Transverse colon (tissue), 4 donors: ENCODE results near the gene PLCH1.

Source experiments
- EP300 ChIP-seq: sonication (generic); formaldehyde crosslinking; IDR thresholded peaks from one replicate; pipeline ENCODE4 v1.6.1; 2017; ENCODE audit warnings: antibody characterized with exemption, low read depth
- POLR2A ChIP-seq: fragments of 450-650 bp; IDR thresholded peaks from one replicate; pipeline ENCODE4 v1.6.1; 2016; ENCODE audit warnings: antibody characterized with exemption, mild to moderate bottlenecking, moderate library complexity
- POLR2AphosphoS5 ChIP-seq, 3 donors: sonication (generic); formaldehyde crosslinking; IDR thresholded peaks; one replicate each; pipeline ENCODE4 v1.6.1; 2016; ENCODE audit warnings: antibody characterized with exemption in 3 of 3
- TF ChIP-seq, protein P1 (sequence below), 5 experiments: fragments of 200-600 bp in 3 of 5; fragments of 450-650 bp in 2 of 5; sonication (generic) in 3 of 5; IDR thresholded peaks; 1 replicate in 2 of 5; 2 replicates in 3 of 5; pipeline ENCODE4 v1.5.1; 2016 to 2017; ENCODE audit warnings: antibody characterized with exemption in 5 of 5, inconsistent platforms in 3 of 5, mild to moderate bottlenecking in 2 of 5, moderate library complexity in 1 of 5

- TF ChIP-seq, protein P1, sequence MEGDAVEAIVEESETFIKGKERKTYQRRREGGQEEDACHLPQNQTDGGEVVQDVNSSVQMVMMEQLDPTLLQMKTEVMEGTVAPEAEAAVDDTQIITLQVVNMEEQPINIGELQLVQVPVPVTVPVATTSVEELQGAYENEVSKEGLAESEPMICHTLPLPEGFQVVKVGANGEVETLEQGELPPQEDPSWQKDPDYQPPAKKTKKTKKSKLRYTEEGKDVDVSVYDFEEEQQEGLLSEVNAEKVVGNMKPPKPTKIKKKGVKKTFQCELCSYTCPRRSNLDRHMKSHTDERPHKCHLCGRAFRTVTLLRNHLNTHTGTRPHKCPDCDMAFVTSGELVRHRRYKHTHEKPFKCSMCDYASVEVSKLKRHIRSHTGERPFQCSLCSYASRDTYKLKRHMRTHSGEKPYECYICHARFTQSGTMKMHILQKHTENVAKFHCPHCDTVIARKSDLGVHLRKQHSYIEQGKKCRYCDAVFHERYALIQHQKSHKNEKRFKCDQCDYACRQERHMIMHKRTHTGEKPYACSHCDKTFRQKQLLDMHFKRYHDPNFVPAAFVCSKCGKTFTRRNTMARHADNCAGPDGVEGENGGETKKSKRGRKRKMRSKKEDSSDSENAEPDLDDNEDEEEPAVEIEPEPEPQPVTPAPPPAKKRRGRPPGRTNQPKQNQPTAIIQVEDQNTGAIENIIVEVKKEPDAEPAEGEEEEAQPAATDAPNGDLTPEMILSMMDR (IDR thresholded peaks at IDR 0.05), result no peak
- TF ChIP-seq POLR2A (no peak), EP300 (no peak), POLR2AphosphoS5 (IDR thresholded peaks at IDR 0.05) (no peak)
Measured at GRCh38 chr3:155347901-155348300, 397.0 kb downstream of the PLCH1 start.
